Hepatocyte (in vitro differentiated cells): ENCODE results near the gene NIT2. TPM values are rescaled to one million over a fixed set of nuclear protein-coding genes. Genes with fewer than 3 reads are reported as not detected.

Source experiments
- DNase-seq: peaks from one replicate; pipeline ENCODE4 v3.0.0-alpha.2; 2016; ENCODE audit warnings: low spot score
- H2AFZ ChIP-seq: fragments of 200-600 bp; sonication (generic); 2 replicates; pipeline ENCODE4 v1.6.0; 2016; ENCODE audit warnings: antibody characterized with exemption, mild to moderate bottlenecking
- H3K27ac ChIP-seq: fragments of 200-600 bp; sonication (generic); 2 replicates; pipeline ENCODE4 v1.5.1; 2016; ENCODE audit warnings: mild to moderate bottlenecking
- H3K27me3 ChIP-seq: fragments of 200-600 bp; sonication (generic); 2 replicates; pipeline ENCODE4 v1.6.1; 2016
- H3K36me3 ChIP-seq: fragments of 200-600 bp; sonication (generic); replicated peaks from 2 replicates; pipeline ENCODE4 v1.5.1; 2016; ENCODE audit warnings: low read depth; ENCODE audit not compliant: insufficient read depth
- H3K4me1 ChIP-seq: fragments of 200-600 bp; sonication (generic); 2 replicates; pipeline ENCODE4 v1.5.1; 2016; ENCODE audit warnings: mild to moderate bottlenecking, moderate library complexity; ENCODE audit not compliant: insufficient read depth
- H3K4me2 ChIP-seq: fragments of 200-600 bp; sonication (generic); 2 replicates; pipeline ENCODE4 v1.6.0; 2016
- H3K4me3 ChIP-seq: fragments of 200-600 bp; sonication (generic); 2 replicates; pipeline ENCODE4 v1.5.1; 2016; ENCODE audit warnings: mild to moderate bottlenecking
- H3K79me2 ChIP-seq: fragments of 200-600 bp; sonication (generic); 2 replicates; pipeline ENCODE4 v1.6.0; 2017; ENCODE audit warnings: mild to moderate bottlenecking
- H3K9me2 ChIP-seq: fragments of 200-600 bp; sonication (generic); replicated peaks from 2 replicates; pipeline ENCODE4 v1.6.0; 2017; ENCODE audit warnings: mild to moderate bottlenecking; ENCODE audit not compliant: insufficient read depth
- H3K9me3 ChIP-seq: fragments of 200-600 bp; sonication (generic); 2 replicates; pipeline ENCODE4 v1.5.1; 2016; ENCODE audit warnings: low read depth, mild to moderate bottlenecking
- H4K20me1 ChIP-seq: fragments of 200-600 bp; sonication (generic); 2 replicates; pipeline ENCODE4 v1.6.0; 2016; ENCODE audit warnings: mild to moderate bottlenecking; ENCODE audit not compliant: insufficient read depth, poor library complexity, severe bottlenecking
- CTCF ChIP-seq: fragments of 200-600 bp; sonication (generic); IDR thresholded peaks from 2 replicates; pipeline ENCODE4 v1.5.1; 2016; ENCODE audit warnings: antibody characterized with exemption, mild to moderate bottlenecking; ENCODE audit not compliant: poor library complexity
- EZH2 ChIP-seq: fragments of 200-600 bp; sonication (generic); IDR thresholded peaks from 2 replicates; pipeline ENCODE4 v1.6.1; 2016; ENCODE audit warnings: antibody characterized with exemption, mild to moderate bottlenecking, borderline replicate concordance
- EZH2phosphoT487 ChIP-seq: fragments of 200-600 bp; sonication (generic); IDR thresholded peaks from one replicate; pipeline ENCODE4 v1.6.1; 2018; ENCODE audit warnings: antibody characterized with exemption, mild to moderate bottlenecking, low read depth, moderate library complexity; ENCODE audit not compliant: unreplicated experiment, severe bottlenecking
- WGBS: methylation state at CpG from one replicate; pipeline ENCODE4 v1.1.6; 2016; ENCODE audit warnings: low lambda C conversion rate; ENCODE audit errors: missing lambda C conversion rate; 5-methylcytosine and 5-hydroxymethylcytosine counted together
- polyA plus RNA-seq: library from polyadenylated mRNA; unstranded; fragments of >200 nt; fragmentation: Nextera tagmentation; extraction: Ambion mirVana; gene quantifications from 2 replicates; pipeline ENCODE4 v1.2.1, GENCODE V29; 2016
- total RNA-seq: library from RNA; depleted of rRNA; stranded (reverse); fragments of >200 nt; gene quantifications from 2 replicates; pipeline ENCODE4 v1.2.3, GENCODE V29; 2014

NIT2 gene
- total and polyA plus RNA-seq, 2 experiments from 2014 or later: 45.2 to 96.9 TPM

GRCh38 chr3:100402891-100403290, 68.3 kb downstream of the NIT2 start:
- DNase-seq: no peak
- Histone ChIP-seq H3K9me2 (no peaks in the 10 kb centered on the region), H3K79me2 (peaks cover 69% of the 10 kb centered on the region), H4K20me1 (peaks cover 17% of the 10 kb centered on the region), H3K4me3 (peak overlapping the region; percentile 47), H3K36me3 (no peaks in the 10 kb centered on the region), H3K27ac (peak overlapping the region; percentile 94), H3K4me1 (peaks cover 12% of the 10 kb centered on the region), H3K9me3 (no peaks in the 10 kb centered on the region), H2AFZ (peak overlapping the region; percentile 0), H3K4me2 (peak overlapping the region; percentile 87), H3K27me3 (no peaks in the 10 kb centered on the region)
- WGBS: 50% methylated on average over 2 of the region's 2 CpGs
- TF ChIP-seq EZH2 (no peak), CTCF (no peak)

GRCh38 chr3:100403362-100404249, 69.0 kb downstream of the NIT2 start:
- H3K79me2 ChIP-seq: peaks cover 67% of the 10 kb centered on the region
- no peak for DNase-seq
- peaks cover 9% of the 10 kb centered on the region for H3K4me1 ChIP-seq
- no peaks in the 10 kb centered on the region for H3K9me3 ChIP-seq
- H3K27me3 ChIP-seq: no peaks in the 10 kb centered on the region
- no peaks in the 10 kb centered on the region for H3K9me2 ChIP-seq
- H3K27ac ChIP-seq: no peak overlapping the region
- peak overlapping the region; percentile 47 for H3K4me3 ChIP-seq
- H3K36me3 ChIP-seq: no peaks in the 10 kb centered on the region
- H2AFZ ChIP-seq: no peak overlapping the region
- peaks cover 13% of the 10 kb centered on the region for H4K20me1 ChIP-seq
- TF ChIP-seq CTCF (no peak), EZH2phosphoT487 (no peak), EZH2 (no peak)
- peak overlapping the region; percentile 87 for H3K4me2 ChIP-seq
- 34% methylated on average over 3 of the region's 5 CpGs for WGBS

GRCh38 chr3:100404250-100404548, 69.6 kb downstream of the NIT2 start:
- no peak for DNase-seq
- no peaks in the 10 kb centered on the region for H3K36me3 ChIP-seq
- no peaks in the 10 kb centered on the region for H3K9me3 ChIP-seq
- TF ChIP-seq EZH2: no peak
- no peak for TF ChIP-seq CTCF
- TF ChIP-seq EZH2phosphoT487: no peak
- peaks cover 3% of the 10 kb centered on the region for H3K4me1 ChIP-seq
- WGBS: 89% methylated on average over 1 of the region's 1 CpG
- no peaks in the 10 kb centered on the region for H3K9me2 ChIP-seq
- no peak overlapping the region for H3K27ac ChIP-seq
- peak overlapping the region; percentile 9 for H3K4me3 ChIP-seq
- no peaks in the 10 kb centered on the region for H3K27me3 ChIP-seq
- peaks cover 7% of the 10 kb centered on the region for H4K20me1 ChIP-seq
- H3K4me2 ChIP-seq: peak overlapping the region; percentile 87
- no peak overlapping the region for H2AFZ ChIP-seq
- peaks cover 65% of the 10 kb centered on the region for H3K79me2 ChIP-seq
